Esophagus squamous epithelium (tissue), 4 donors: ENCODE data around the gene NVL.

Experiments
- POLR2A ChIP-seq, 4 donors: fragments of 450-650 bp; IDR thresholded peaks; one replicate each; pipeline ENCODE4 v1.6.1; 2017; ENCODE audit warnings: antibody characterized with exemption in 4 of 4, mild to moderate bottlenecking in 4 of 4, moderate library complexity in 3 of 4
- TF ChIP-seq, protein P1 (sequence below), 6 experiments: fragments of 450-650 bp in 4 of 6; fragments of 200-600 bp in 2 of 6; sonication (generic) in 2 of 6; IDR thresholded peaks; one replicate each; pipeline ENCODE4 v1.5.1; 2016 to 2019; ENCODE audit warnings: antibody characterized with exemption in 6 of 6, mild to moderate bottlenecking in 4 of 6, moderate library complexity in 4 of 6

DNA sequence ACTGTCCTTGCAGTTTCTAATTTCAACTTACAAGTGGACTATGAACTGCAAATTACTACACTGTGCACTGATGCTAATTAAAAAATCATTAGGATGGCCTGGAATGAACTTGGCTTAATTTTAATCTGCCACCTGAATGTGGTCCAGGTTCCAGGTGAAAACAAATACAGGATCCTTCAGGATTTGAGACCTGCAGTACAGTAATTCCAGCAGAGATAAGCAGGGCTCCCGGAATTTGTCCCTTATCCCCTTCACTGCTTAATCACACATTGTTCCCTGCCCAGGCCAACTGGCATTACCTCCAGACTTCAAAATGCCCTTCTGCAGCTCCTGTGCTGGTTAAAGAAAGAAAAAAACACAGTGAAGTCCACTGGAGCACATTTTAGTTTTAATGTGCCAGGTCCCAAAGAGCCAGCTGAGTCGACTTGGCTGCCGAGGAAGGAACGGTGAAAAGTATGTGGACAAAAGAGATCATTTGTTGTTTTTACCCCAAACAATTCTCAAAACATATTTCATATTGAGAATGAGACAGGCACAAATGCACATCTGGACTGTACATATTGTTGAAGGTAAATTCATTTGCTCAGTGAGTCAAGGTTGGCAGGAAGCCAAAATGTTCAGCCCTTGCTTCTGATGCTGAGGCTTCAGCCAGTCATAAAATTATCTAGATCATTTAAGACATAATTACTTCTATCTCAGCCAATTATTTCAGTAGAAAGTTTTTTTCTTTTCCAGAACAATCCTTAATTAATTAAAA lies 118.6 kb downstream of the NVL start:
- TF ChIP-seq, protein P1, sequence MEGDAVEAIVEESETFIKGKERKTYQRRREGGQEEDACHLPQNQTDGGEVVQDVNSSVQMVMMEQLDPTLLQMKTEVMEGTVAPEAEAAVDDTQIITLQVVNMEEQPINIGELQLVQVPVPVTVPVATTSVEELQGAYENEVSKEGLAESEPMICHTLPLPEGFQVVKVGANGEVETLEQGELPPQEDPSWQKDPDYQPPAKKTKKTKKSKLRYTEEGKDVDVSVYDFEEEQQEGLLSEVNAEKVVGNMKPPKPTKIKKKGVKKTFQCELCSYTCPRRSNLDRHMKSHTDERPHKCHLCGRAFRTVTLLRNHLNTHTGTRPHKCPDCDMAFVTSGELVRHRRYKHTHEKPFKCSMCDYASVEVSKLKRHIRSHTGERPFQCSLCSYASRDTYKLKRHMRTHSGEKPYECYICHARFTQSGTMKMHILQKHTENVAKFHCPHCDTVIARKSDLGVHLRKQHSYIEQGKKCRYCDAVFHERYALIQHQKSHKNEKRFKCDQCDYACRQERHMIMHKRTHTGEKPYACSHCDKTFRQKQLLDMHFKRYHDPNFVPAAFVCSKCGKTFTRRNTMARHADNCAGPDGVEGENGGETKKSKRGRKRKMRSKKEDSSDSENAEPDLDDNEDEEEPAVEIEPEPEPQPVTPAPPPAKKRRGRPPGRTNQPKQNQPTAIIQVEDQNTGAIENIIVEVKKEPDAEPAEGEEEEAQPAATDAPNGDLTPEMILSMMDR (IDR thresholded peaks at IDR 0.05), result no peak
- no peak for TF ChIP-seq POLR2A (IDR thresholded peaks at IDR 0.05)
